Chondrocyte (in vitro differentiated cells): ENCODE measurements around the gene NOSTRIN. TPM values are rescaled to one million over a fixed set of nuclear protein-coding genes. Genes with fewer than 3 reads are reported as not detected.

ENCODE experiments used
- DNase-seq: peaks from one replicate; pipeline ENCODE4 v3.0.0; 2021; ENCODE audit warnings: mixed read lengths, low spot score
- H3K27ac Mint-ChIP-seq: one replicate; pipeline ENCODE4 v1.8.0; 2021; ENCODE audit warnings: mild to moderate bottlenecking, moderate library complexity, mixed read lengths; ENCODE audit not compliant: unreplicated experiment
- H3K27me3 Mint-ChIP-seq: 2 replicates; pipeline ENCODE4 v1.8.0; 2021; ENCODE audit warnings: low read depth, mixed read lengths
- H3K36me3 Mint-ChIP-seq: 2 replicates; pipeline ENCODE4 v1.8.0; 2021; ENCODE audit warnings: low read depth, mixed read lengths
- H3K4me1 Mint-ChIP-seq: 2 replicates; pipeline ENCODE4 v1.8.0; 2021; ENCODE audit warnings: low read depth, mild to moderate bottlenecking, mixed read lengths
- H3K4me3 Mint-ChIP-seq: one replicate; pipeline ENCODE4 v1.8.0; 2021; ENCODE audit warnings: mild to moderate bottlenecking, moderate library complexity, mixed read lengths; ENCODE audit not compliant: unreplicated experiment
- H3K9me3 Mint-ChIP-seq: 2 replicates; pipeline ENCODE4 v1.8.0; 2021; ENCODE audit warnings: low read depth, mixed read lengths
- CTCF ChIP-seq: fragments of 200-600 bp; sonication (generic); IDR thresholded peaks from 2 replicates; pipeline ENCODE4 v1.5.0; 2021; ENCODE audit warnings: antibody characterized with exemption, mild to moderate bottlenecking, moderate library complexity
- total RNA-seq: library from RNA; stranded (reverse); gene quantifications from 3 replicates; pipeline ENCODE4 v1.2.1, GENCODE V29; 2021

The NOSTRIN gene
- total RNA-seq, 1 donor from 2014 or later, result 0.27 TPM

- no peak overlapping the region for H3K27ac Mint-ChIP-seq
Observed at GRCh38 chr2:168884975-168885374, 82.5 kb downstream of the NOSTRIN start.

GRCh38 chr2:168889635-168890005 lies 87.2 kb downstream of the NOSTRIN start:
- no peak for DNase-seq
- Mint-ChIP-seq H3K27me3 (no peaks in the 10 kb centered on the region), H3K4me1 (peaks cover 18% of the 10 kb centered on the region), H3K36me3 (no peaks in the 10 kb centered on the region), H3K27ac (no peak overlapping the region), H3K9me3 (no peaks in the 10 kb centered on the region), H3K4me3 (peak overlapping the region; percentile 97)
- TF ChIP-seq CTCF, result no peak

More at GRCh38 chr2:168884975-168885374, 82.5 kb downstream of the NOSTRIN start:
- H3K4me3 Mint-ChIP-seq, result no peak overlapping the region
- peaks cover 9% of the 10 kb centered on the region for H3K4me1 Mint-ChIP-seq
- H3K9me3 Mint-ChIP-seq, result no peaks in the 10 kb centered on the region
- H3K36me3 Mint-ChIP-seq, result no peaks in the 10 kb centered on the region
- H3K27me3 Mint-ChIP-seq, result no peaks in the 10 kb centered on the region
- TF ChIP-seq CTCF, result no peak
- no peak for DNase-seq

- peak within 1 kb of the TSS; percentile 97 for H3K4me3 Mint-ChIP-seq
- H3K36me3 Mint-ChIP-seq, result no peaks in the 10 kb centered on the region
- no peaks in the 10 kb centered on the region for H3K27me3 Mint-ChIP-seq
- H3K4me1 Mint-ChIP-seq, result peaks cover 18% of the 10 kb centered on the region
- no peak for TF ChIP-seq CTCF
- H3K9me3 Mint-ChIP-seq, result no peaks in the 10 kb centered on the region
- DNase-seq, result peak; percentile 93
- peak within 1 kb of the TSS; percentile 72 for H3K27ac Mint-ChIP-seq
Observed at GRCh38 chr2:168890006-168890782, 87.8 kb downstream of the NOSTRIN start, which contains the start of gene SPC25. Gene SPC25, minus strand, starts transcription at chr2:168890430. Its CDS starts 911 bp downstream, at chr2:168889519.

- no peak overlapping the region for H3K27ac Mint-ChIP-seq
- no peak for DNase-seq
- no peaks in the 10 kb centered on the region for H3K36me3 Mint-ChIP-seq
- no peaks in the 10 kb centered on the region for H3K27me3 Mint-ChIP-seq
- TF ChIP-seq CTCF, result no peak
- no peaks in the 10 kb centered on the region for H3K9me3 Mint-ChIP-seq
- H3K4me1 Mint-ChIP-seq, result peaks cover 18% of the 10 kb centered on the region
- H3K4me3 Mint-ChIP-seq, result no peak overlapping the region
Observed at GRCh38 chr2:168892327-168892726, 89.9 kb downstream of the NOSTRIN start.

GRCh38 chr2:168894101-168894500 lies 91.7 kb downstream of the NOSTRIN start:
- H3K27me3 Mint-ChIP-seq, result no peaks in the 10 kb centered on the region
- no peak for DNase-seq
- no peaks in the 10 kb centered on the region for H3K9me3 Mint-ChIP-seq
- TF ChIP-seq CTCF, result no peak
- H3K4me1 Mint-ChIP-seq, result peaks cover 18% of the 10 kb centered on the region
- no peaks in the 10 kb centered on the region for H3K36me3 Mint-ChIP-seq
- no peak overlapping the region for H3K27ac Mint-ChIP-seq
- H3K4me3 Mint-ChIP-seq, result no peak overlapping the region
